ENCODE data around the gene SAMD7.
A peak's percentile ranks its signal among the peaks of the same experiment; 100 is the strongest.

SAMD7 gene

DNA sequence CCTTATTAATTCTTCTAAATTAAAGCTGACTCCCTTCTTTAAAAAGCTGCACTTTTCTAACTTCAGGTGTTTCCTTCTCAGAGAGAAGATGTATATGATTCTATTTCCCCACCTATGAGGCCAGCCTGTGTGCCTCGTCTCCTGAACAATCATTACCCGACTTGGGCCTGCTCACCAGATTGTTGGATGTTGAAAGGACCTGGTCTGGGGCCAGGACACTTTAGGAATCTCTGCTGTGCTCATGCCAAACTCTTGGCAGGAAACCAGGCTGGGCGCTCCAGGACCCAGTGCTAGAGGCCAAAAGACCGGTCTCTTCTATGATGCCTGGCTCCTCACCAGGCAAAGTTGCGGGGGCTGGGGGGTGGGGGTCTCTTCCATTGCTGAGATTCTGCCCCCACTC lies 24.7 kb upstream of the SAMD7 start:
- Histone ChIP-seq H3K9me3 (ENCODE audit: control insufficient read depth, low read length) (no peaks in the 10 kb centered on the region), H3K9ac (no peak overlapping the region), H3K4me2 (ENCODE audit: low read length) (no peak overlapping the region), H3K79me2 (no peaks in the 10 kb centered on the region), H3K4me1 (no peaks in the 10 kb centered on the region), H2AFZ (peak overlapping the region; percentile 7), H3K27me3 (ENCODE audit: control insufficient read depth, insufficient read depth, low read length) (no peaks in the 10 kb centered on the region), H3K27ac (no peak overlapping the region), H3K4me3 (ENCODE audit: low read depth, low read length) (no peak overlapping the region), H3K36me3 (ENCODE audit: control insufficient read depth, insufficient read depth, low read length) (no peaks in the 10 kb centered on the region)
- TF ChIP-seq CTCF (IDR thresholded peaks at IDR 0.05) = no peak

DNA sequence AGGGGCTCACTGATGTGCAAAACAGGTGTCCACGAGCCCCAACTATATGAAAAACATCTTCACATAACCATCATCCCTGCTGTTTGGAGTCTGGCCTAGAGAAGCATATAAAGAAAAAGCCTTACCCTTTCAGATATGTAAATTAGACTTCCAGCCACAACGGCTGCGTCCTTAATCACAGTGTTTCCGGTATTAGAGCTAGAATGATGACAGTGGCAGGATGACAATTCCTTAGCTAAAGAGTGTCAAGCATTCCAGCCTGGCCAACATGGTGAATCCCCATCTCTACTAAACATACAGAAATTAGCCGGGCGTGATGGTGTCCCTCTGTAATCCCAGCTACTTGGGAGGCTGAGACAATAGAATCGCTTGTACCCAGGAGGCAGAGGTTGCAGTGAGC lies 19.5 kb upstream of the SAMD7 start:
- Histone ChIP-seq H3K4me2 (ENCODE audit: low read length) (no peak overlapping the region), H3K27ac (no peak overlapping the region), H3K27me3 (ENCODE audit: control insufficient read depth, insufficient read depth, low read length) (no peaks in the 10 kb centered on the region), H3K36me3 (ENCODE audit: control insufficient read depth, insufficient read depth, low read length) (no peaks in the 10 kb centered on the region), H2AFZ (no peak overlapping the region), H3K4me3 (ENCODE audit: low read depth, low read length) (no peak overlapping the region), H3K4me1 (no peaks in the 10 kb centered on the region), H3K9ac (no peak overlapping the region), H3K79me2 (no peaks in the 10 kb centered on the region), H3K9me3 (ENCODE audit: control insufficient read depth, low read length) (no peaks in the 10 kb centered on the region)
- no peak for TF ChIP-seq CTCF (IDR thresholded peaks at IDR 0.05)

DNA sequence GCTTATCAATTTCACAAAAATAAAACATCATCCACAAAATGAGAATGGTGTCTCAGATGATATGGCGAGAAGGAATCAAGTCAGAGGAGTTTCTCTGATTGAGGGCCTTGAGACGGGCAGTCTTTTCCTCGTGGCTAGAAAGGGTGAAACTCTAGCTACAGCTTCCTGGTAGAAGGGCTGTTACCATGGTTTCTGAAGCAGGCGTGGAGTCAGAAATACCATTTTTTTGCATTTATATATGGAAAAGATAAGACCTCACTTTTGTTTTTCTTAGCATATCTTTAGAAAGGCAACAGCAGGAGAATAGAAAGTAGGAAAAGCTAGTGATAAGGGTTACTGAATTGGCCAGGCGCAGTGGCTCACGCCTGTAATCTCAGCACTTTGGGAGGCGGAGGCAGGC lies 17.3 kb upstream of the SAMD7 start:
- Histone ChIP-seq H3K27me3 (ENCODE audit: control insufficient read depth, insufficient read depth, low read length) (no peaks in the 10 kb centered on the region), H3K4me2 (ENCODE audit: low read length) (no peak overlapping the region), H3K36me3 (ENCODE audit: control insufficient read depth, insufficient read depth, low read length) (no peaks in the 10 kb centered on the region), H3K4me1 (no peaks in the 10 kb centered on the region), H3K4me3 (ENCODE audit: low read depth, low read length) (no peak overlapping the region), H2AFZ (no peak overlapping the region), H3K9me3 (ENCODE audit: control insufficient read depth, low read length) (no peaks in the 10 kb centered on the region), H3K9ac (no peak overlapping the region), H3K27ac (no peak overlapping the region), H3K79me2 (no peaks in the 10 kb centered on the region)
- no peak for TF ChIP-seq CTCF (IDR thresholded peaks at IDR 0.05)

DNA sequence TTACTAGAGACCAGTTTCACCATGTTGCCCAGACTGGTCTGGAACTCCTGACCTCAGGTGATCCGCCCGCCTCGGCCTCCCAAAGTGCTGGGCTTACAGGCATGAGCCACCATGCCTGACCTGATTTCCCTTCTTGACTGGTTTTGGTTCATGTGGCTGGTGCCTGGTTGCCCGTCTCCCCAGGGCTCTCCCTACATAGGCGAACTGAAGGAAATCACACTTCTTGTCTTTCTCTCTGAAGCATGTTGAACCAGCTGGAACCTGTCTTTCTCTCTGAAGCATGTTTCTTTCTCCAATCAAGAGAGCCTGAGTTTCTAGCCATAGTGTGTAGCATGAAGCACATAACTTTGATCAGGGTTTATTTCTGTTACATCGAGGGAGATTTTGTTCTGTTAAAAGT lies 16.3 kb upstream of the SAMD7 start:
- Histone ChIP-seq H3K4me3 (ENCODE audit: low read depth, low read length) (no peak overlapping the region), H3K27me3 (ENCODE audit: control insufficient read depth, insufficient read depth, low read length) (no peaks in the 10 kb centered on the region), H3K36me3 (ENCODE audit: control insufficient read depth, insufficient read depth, low read length) (no peaks in the 10 kb centered on the region), H3K79me2 (no peaks in the 10 kb centered on the region), H3K27ac (no peak overlapping the region), H3K9me3 (ENCODE audit: control insufficient read depth, low read length) (no peaks in the 10 kb centered on the region), H3K4me2 (ENCODE audit: low read length) (no peak overlapping the region), H3K4me1 (no peaks in the 10 kb centered on the region), H2AFZ (no peak overlapping the region), H3K9ac (no peak overlapping the region)
- TF ChIP-seq CTCF (IDR thresholded peaks at IDR 0.05) = no peak

GRCh38 chr3:169897284-169897683 lies 14.1 kb upstream of the SAMD7 start:
- no peaks in the 10 kb centered on the region for H3K27me3 ChIP-seq (ENCODE audit: control insufficient read depth, insufficient read depth, low read length)
- H3K27ac ChIP-seq = no peak overlapping the region
- no peaks in the 10 kb centered on the region for H3K36me3 ChIP-seq (ENCODE audit: control insufficient read depth, insufficient read depth, low read length)
- no peak for TF ChIP-seq CTCF (IDR thresholded peaks at IDR 0.05)
- no peak overlapping the region for H3K9ac ChIP-seq
- H3K9me3 ChIP-seq (ENCODE audit: control insufficient read depth, low read length) = no peaks in the 10 kb centered on the region
- H3K4me1 ChIP-seq = no peaks in the 10 kb centered on the region
- no peak overlapping the region for H3K4me3 ChIP-seq (ENCODE audit: low read depth, low read length)
- no peak overlapping the region for H2AFZ ChIP-seq
- no peak overlapping the region for H3K4me2 ChIP-seq (ENCODE audit: low read length)
- no peaks in the 10 kb centered on the region for H3K79me2 ChIP-seq
